ENCODE results near the gene GSX1.

The GSX1 gene

DNA sequence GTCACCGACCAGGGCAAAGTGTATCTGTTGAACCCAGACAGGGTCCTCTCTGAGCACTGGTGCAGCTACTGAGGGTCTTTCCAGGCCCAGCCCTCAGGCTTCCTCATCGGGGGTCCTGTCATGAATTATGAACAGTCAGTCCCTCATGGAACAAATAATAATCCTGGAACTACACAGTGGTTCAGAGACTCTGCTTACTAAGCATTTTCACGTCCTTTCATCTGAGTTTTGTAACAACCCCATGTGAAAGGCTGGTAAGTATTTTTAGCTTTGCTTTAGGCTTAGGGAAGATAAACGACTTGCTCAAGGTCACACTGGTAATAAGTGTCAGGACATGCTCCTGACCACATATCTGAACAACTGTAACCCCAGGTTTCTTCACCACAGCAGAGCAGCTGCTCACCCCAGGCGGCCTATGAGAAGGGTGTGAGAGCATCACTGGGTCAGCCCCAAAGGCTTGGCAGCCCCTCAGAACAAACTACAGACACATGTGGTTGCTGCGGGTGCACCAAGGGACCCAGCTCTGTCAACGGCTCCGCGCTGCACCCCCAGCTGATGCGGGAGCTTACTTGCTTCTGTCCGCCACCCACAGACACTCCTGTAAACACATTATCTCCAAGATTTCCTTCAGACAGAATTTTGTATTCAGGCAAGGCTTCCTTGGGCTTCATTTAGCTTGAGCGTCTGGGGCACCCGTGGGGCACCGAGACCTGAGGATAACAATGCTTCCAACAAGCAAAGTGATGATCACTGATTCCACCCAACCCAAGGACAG is 19.4 kb upstream of the GSX1 start:
- TF ChIP-seq, protein P1, sequence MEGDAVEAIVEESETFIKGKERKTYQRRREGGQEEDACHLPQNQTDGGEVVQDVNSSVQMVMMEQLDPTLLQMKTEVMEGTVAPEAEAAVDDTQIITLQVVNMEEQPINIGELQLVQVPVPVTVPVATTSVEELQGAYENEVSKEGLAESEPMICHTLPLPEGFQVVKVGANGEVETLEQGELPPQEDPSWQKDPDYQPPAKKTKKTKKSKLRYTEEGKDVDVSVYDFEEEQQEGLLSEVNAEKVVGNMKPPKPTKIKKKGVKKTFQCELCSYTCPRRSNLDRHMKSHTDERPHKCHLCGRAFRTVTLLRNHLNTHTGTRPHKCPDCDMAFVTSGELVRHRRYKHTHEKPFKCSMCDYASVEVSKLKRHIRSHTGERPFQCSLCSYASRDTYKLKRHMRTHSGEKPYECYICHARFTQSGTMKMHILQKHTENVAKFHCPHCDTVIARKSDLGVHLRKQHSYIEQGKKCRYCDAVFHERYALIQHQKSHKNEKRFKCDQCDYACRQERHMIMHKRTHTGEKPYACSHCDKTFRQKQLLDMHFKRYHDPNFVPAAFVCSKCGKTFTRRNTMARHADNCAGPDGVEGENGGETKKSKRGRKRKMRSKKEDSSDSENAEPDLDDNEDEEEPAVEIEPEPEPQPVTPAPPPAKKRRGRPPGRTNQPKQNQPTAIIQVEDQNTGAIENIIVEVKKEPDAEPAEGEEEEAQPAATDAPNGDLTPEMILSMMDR (conservative IDR thresholded peaks at IDR 0.05; ENCODE audit: control insufficient read depth, insufficient read depth, low read depth, low read length), result no peak
- no peak overlapping the region for H3K4me3 ChIP-seq (ENCODE audit: control insufficient read depth, low read depth, low read length)
- no peak for DNase-seq (ENCODE audit: low read depth)

DNA sequence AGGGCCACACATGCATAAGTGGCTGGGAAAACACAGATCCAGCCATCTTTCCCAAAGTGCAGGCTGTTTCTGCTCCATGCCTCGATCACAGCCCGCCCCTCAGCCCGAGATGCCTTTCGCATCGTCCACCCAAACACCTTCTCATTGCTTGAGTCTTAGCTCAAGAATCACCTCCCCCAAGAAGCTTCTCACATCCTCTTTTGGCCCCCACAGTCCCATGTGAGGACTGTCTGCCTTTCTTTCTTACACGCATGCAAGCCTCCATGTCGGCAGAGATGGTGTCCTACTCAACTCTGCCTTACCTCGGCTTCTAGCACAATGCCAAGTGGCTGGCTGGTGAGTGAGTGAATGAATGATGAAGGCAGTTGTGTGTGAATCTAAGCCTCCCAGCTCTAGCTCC is 18.1 kb upstream of the GSX1 start:
- no peak for DNase-seq (ENCODE audit: low read depth)
- TF ChIP-seq, protein P1 (conservative IDR thresholded peaks at IDR 0.05; ENCODE audit: control insufficient read depth, insufficient read depth, low read depth, low read length), result no peak
- no peak overlapping the region for H3K4me3 ChIP-seq (ENCODE audit: control insufficient read depth, low read depth, low read length)

DNA sequence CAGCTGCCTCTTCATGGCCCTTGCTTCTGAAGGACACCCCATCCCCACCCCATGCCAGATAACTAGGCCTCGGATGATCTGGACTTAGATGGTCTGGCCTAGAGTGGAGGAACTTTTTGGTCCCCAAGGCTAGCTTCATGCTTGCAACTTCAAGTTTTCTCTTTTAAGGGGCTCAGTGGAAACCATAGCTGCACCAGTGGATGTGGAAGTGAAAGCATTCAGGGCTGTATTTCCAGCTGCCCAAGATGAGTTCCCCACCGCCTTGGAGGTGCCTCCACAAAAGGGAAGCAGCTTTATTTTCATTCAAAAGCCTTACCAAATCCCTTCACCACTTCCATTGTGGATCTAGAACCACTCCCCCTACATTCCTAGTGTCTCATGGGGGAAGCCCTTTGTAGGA is 17.6 kb upstream of the GSX1 start:
- no peak for DNase-seq (ENCODE audit: low read depth)
- H3K4me3 ChIP-seq (ENCODE audit: control insufficient read depth, low read depth, low read length), result no peak overlapping the region
- TF ChIP-seq, protein P1 (conservative IDR thresholded peaks at IDR 0.05; ENCODE audit: control insufficient read depth, insufficient read depth, low read depth, low read length), result no peak

DNA sequence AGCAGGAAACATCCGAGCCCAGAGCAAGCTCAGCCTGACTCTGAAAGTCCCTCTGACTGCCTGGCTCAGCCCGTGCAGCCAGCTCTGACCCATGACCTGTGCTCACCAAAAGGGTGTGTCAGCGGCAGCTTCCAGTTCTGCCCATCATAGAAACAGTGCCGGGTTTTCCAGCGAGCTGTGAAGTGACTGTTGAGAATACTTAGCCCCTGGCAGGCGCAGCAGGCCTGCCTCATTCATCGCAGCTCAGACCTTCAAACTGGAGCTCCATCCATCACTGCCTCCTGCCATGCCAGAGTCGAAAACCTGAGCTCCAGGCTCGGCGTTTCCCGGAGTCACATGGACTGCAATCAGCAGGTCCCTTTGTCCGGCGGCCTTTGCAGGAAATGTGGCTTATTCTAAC is 16.3 kb upstream of the GSX1 start:
- H3K4me3 ChIP-seq (ENCODE audit: control insufficient read depth, low read depth, low read length), result no peak overlapping the region
- no peak for DNase-seq (ENCODE audit: low read depth)
- TF ChIP-seq, protein P1 (conservative IDR thresholded peaks at IDR 0.05; ENCODE audit: control insufficient read depth, insufficient read depth, low read depth, low read length), result no peak

DNA sequence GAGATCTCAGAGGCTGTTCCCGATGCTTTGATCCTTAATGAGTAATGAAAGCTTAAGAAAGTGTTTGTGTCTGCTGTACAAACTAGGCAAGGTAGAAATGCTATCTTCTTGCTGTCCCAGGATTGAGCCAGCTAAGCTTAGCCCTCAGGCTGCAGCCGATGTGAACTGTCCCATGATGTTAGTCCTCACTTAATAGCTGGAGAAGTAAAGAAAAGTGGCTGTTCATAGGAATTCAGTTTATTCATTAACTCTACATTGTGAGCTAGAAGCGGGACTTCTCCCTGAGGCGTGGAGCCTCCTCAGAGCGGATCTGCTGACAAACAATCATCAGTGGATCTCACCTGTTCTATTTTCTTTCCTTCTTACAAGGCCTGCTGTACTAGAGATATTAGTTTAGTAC is 10.1 kb upstream of the GSX1 start:
- TF ChIP-seq, protein P1 (conservative IDR thresholded peaks at IDR 0.05; ENCODE audit: control insufficient read depth, insufficient read depth, low read depth, low read length), result no peak
- no peak overlapping the region for H3K4me3 ChIP-seq (ENCODE audit: control insufficient read depth, low read depth, low read length)
- DNase-seq (ENCODE audit: low read depth), result no peak

DNA sequence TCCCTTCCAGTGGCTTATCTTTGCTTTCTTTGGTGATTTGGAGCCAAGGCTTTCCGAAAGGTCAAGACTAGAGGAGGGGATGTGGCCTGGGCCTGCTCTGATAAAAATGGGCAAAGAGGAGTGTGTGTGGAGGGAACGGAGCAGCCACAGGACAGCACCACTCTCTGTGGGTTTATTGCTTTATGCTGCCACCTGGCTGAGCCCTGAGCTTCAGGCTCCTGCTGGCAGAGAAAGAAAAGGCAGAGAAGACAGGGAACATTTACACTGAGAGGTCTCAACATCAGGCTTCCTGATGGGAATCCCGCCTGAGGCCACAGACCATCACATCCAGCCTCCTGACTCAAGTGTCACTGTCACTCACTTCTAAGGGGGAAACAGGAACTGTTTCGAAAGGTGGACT is 9.2 kb upstream of the GSX1 start:
- TF ChIP-seq, protein P1 (conservative IDR thresholded peaks at IDR 0.05; ENCODE audit: control insufficient read depth, insufficient read depth, low read depth, low read length), result no peak

More for the DNA sequence above, 9.2 kb upstream of the GSX1 start:
- no peak for DNase-seq (ENCODE audit: low read depth)
- no peak overlapping the region for H3K4me3 ChIP-seq (ENCODE audit: control insufficient read depth, low read depth, low read length)
